GM18873 (cell line): Measurements from ENCODE around the gene ARG2.

ENCODE experiments used
- ATAC-seq: cut with Tn5 transposase; IDR thresholded peaks from one replicate; pipeline ENCODE4 v1.9.1; 2021; ENCODE audit warnings: mild to moderate bottlenecking, moderate library complexity, moderate number of reproducible peaks; ENCODE audit not compliant: unreplicated experiment, low FRiP score

ARG2 gene

GRCh38 chr14:67674480-67675218 lies 54.9 kb downstream of the ARG2 start, which contains the start of gene VTI1B:
TSS of gene VTI1B (minus strand) at chr14:67674632. CDS start at chr14:67674489, 143 bp downstream.
- ATAC-seq, result peak; percentile 69

GRCh38 chr14:67675219-67675582 lies 55.5 kb downstream of the ARG2 start:
- no peak for ATAC-seq

GRCh38 chr14:67679006-67679405 lies 59.3 kb downstream of the ARG2 start:
- no peak for ATAC-seq

GRCh38 chr14:67680121-67680602 lies 60.4 kb downstream of the ARG2 start:
- ATAC-seq, result peak; percentile 92

- no peak for ATAC-seq
Observed at GRCh38 chr14:67680941-67681340, 61.2 kb downstream of the ARG2 start.

- no peak for ATAC-seq
Observed at GRCh38 chr14:67683842-67684241, 64.1 kb downstream of the ARG2 start.

GRCh38 chr14:67690011-67690410 lies 70.3 kb downstream of the ARG2 start:
- ATAC-seq, result no peak

- ATAC-seq, result peak; percentile 76
Observed at GRCh38 chr14:67694791-67695393, 75.2 kb downstream of the ARG2 start.

- peak; percentile 89 for ATAC-seq
Observed at GRCh38 chr14:67695394-67695949, 75.8 kb downstream of the ARG2 start, which contains the start of gene RDH11. TSS of gene RDH11 (minus strand) at chr14:67695764. CDS start at chr14:67695703, 61 bp downstream.

- ATAC-seq, result no peak
Observed at GRCh38 chr14:67697006-67697405, 77.3 kb downstream of the ARG2 start.

GRCh38 chr14:67698179-67698578 lies 78.5 kb downstream of the ARG2 start:
- ATAC-seq, result no peak
